ENCODE data around the gene CEACAM3. TPM values are rescaled to one million over a fixed set of nuclear protein-coding genes. Genes with fewer than 3 reads are reported as not detected.

CEACAM3 gene
- total RNA-seq, 1 experiment from 2014 or later, result not detected

GRCh38 chr19:41802770-41803169 is 6.4 kb downstream of the CEACAM3 start:
- Mint-ChIP-seq H3K36me3 (ENCODE audit: insufficient read depth, unreplicated experiment) (no peaks in the 10 kb centered on the region), H3K27me3 (ENCODE audit: insufficient read depth, unreplicated experiment) (peaks cover 74% of the 10 kb centered on the region), H3K27ac (ENCODE audit: low read depth, unreplicated experiment) (no peak overlapping the region), H3K9me3 (ENCODE audit: unreplicated experiment) (no peaks in the 10 kb centered on the region), H3K4me1 (ENCODE audit: insufficient read depth, unreplicated experiment) (no peaks in the 10 kb centered on the region), H3K4me3 (ENCODE audit: unreplicated experiment) (no peak overlapping the region)
- no peak for DNase-seq (ENCODE audit: unreplicated experiment)
- TF ChIP-seq CTCF (IDR thresholded peaks at IDR 0.05; ENCODE audit: unreplicated experiment), result no peak
- BruUV-seq (replicated peaks), result no TSS peak
- intact Hi-C loops (cut with micrococcal nuclease), result no loop called here
- POLR2A ChIA-PET, result no interaction called here
- CTCF ChIA-PET, result interaction anchor here (1.0 to 2.7 kb wide), 2 partner anchors 10 to 58 kb away, joined by 4 to 13 read pairs; no protein-coding TSS in a partner anchor

- Mint-ChIP-seq H3K36me3 (ENCODE audit: insufficient read depth, unreplicated experiment) (no peaks in the 10 kb centered on the region), H3K27ac (ENCODE audit: low read depth, unreplicated experiment) (no peak overlapping the region), H3K27me3 (ENCODE audit: insufficient read depth, unreplicated experiment) (peaks cover 85% of the 10 kb centered on the region), H3K9me3 (ENCODE audit: unreplicated experiment) (no peaks in the 10 kb centered on the region), H3K4me1 (ENCODE audit: insufficient read depth, unreplicated experiment) (no peaks in the 10 kb centered on the region), H3K4me3 (ENCODE audit: unreplicated experiment) (no peak overlapping the region)
- POLR2A ChIA-PET, result no interaction called here
- intact Hi-C loops (cut with micrococcal nuclease), result no loop called here
- TF ChIP-seq CTCF (IDR thresholded peaks at IDR 0.05; ENCODE audit: unreplicated experiment), result no peak
- no TSS peak for BruUV-seq (replicated peaks)
- CTCF ChIA-PET, result interaction anchor here (1.0 to 3.0 kb wide), 3 partner anchors 9 to 19 kb away, joined by 3 to 12 read pairs (median 5); partner anchors contain the start of gene CEACAM3
- no peak for DNase-seq (ENCODE audit: unreplicated experiment)
Observed at GRCh38 chr19:41804336-41804735, 7.9 kb downstream of the CEACAM3 start.

- intact Hi-C loops (cut with micrococcal nuclease), result no loop called here
- Mint-ChIP-seq H3K4me3 (ENCODE audit: unreplicated experiment) (no peak overlapping the region), H3K27ac (ENCODE audit: low read depth, unreplicated experiment) (no peak overlapping the region), H3K9me3 (ENCODE audit: unreplicated experiment) (no peaks in the 10 kb centered on the region), H3K4me1 (ENCODE audit: insufficient read depth, unreplicated experiment) (no peaks in the 10 kb centered on the region), H3K27me3 (ENCODE audit: insufficient read depth, unreplicated experiment) (peaks cover 72% of the 10 kb centered on the region), H3K36me3 (ENCODE audit: insufficient read depth, unreplicated experiment) (no peaks in the 10 kb centered on the region)
- no peak for TF ChIP-seq CTCF (IDR thresholded peaks at IDR 0.05; ENCODE audit: unreplicated experiment)
- BruUV-seq (replicated peaks), result no TSS peak
- ChIA-PET CTCF (no interaction called here), POLR2A (no interaction called here)
- no peak for DNase-seq (ENCODE audit: unreplicated experiment)
Observed at GRCh38 chr19:41807176-41807575, 10.8 kb downstream of the CEACAM3 start.

GRCh38 chr19:41808663-41809566 is 12.5 kb downstream of the CEACAM3 start:
- Mint-ChIP-seq H3K4me3 (ENCODE audit: unreplicated experiment) (no peak overlapping the region), H3K9me3 (ENCODE audit: unreplicated experiment) (no peaks in the 10 kb centered on the region), H3K36me3 (ENCODE audit: insufficient read depth, unreplicated experiment) (no peaks in the 10 kb centered on the region), H3K4me1 (ENCODE audit: insufficient read depth, unreplicated experiment) (no peaks in the 10 kb centered on the region), H3K27ac (ENCODE audit: low read depth, unreplicated experiment) (no peak overlapping the region), H3K27me3 (ENCODE audit: insufficient read depth, unreplicated experiment) (peaks cover 70% of the 10 kb centered on the region)
- CTCF ChIA-PET, result interaction anchor here (0.6 kb wide), 1 partner anchor 14 kb away, joined by 3 read pairs; no protein-coding TSS in a partner anchor
- POLR2A ChIA-PET, result no interaction called here
- no peak for DNase-seq (ENCODE audit: unreplicated experiment)
- no TSS peak for BruUV-seq (replicated peaks)
- TF ChIP-seq CTCF (IDR thresholded peaks at IDR 0.05; ENCODE audit: unreplicated experiment), result no peak
- intact Hi-C loops (cut with micrococcal nuclease), result no loop called here
